ENCODE data around the gene CEACAM18.

- TF ChIP-seq, protein P1, sequence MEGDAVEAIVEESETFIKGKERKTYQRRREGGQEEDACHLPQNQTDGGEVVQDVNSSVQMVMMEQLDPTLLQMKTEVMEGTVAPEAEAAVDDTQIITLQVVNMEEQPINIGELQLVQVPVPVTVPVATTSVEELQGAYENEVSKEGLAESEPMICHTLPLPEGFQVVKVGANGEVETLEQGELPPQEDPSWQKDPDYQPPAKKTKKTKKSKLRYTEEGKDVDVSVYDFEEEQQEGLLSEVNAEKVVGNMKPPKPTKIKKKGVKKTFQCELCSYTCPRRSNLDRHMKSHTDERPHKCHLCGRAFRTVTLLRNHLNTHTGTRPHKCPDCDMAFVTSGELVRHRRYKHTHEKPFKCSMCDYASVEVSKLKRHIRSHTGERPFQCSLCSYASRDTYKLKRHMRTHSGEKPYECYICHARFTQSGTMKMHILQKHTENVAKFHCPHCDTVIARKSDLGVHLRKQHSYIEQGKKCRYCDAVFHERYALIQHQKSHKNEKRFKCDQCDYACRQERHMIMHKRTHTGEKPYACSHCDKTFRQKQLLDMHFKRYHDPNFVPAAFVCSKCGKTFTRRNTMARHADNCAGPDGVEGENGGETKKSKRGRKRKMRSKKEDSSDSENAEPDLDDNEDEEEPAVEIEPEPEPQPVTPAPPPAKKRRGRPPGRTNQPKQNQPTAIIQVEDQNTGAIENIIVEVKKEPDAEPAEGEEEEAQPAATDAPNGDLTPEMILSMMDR (IDR thresholded peaks at IDR 0.05; ENCODE audit: control extremely low read depth in 1 of 3, insufficient read depth in 1 of 3, low read depth in 1 of 3, low read length in 3 of 3), result no peak
- TF ChIP-seq RAD21 (IDR thresholded peaks at IDR 0.05 in 1 of 2, conservative IDR thresholded peaks at IDR 0.05 in 1 of 2; ENCODE audit: low read depth in 2 of 2, low read length in 2 of 2), result no peak
- TF ChIP-seq POLR2A (IDR thresholded peaks at IDR 0.05; ENCODE audit: control extremely low read depth in 1 of 2, low read depth in 2 of 2, low read length in 2 of 2), result no peak
- no peak for TF ChIP-seq RNF2 (IDR thresholded peaks at IDR 0.05; ENCODE audit: borderline replicate concordance, low read depth, low read length, missing control alignments, poor library complexity, severe bottlenecking)
- no peak for TF ChIP-seq ZNF274 (IDR thresholded peaks at IDR 0.05; ENCODE audit: borderline replicate concordance, extremely low read depth, low read length)
- no peak for TF ChIP-seq EZH2 (IDR thresholded peaks at IDR 0.05; ENCODE audit: low read depth, low read length, severe bottlenecking)
- no peak for TF ChIP-seq SRF (IDR thresholded peaks at IDR 0.05; ENCODE audit: low read depth, low read length)
- no peak for TF ChIP-seq BRCA1 (IDR thresholded peaks at IDR 0.05; ENCODE audit: low read depth, low read length)
- TF ChIP-seq, protein P2, sequence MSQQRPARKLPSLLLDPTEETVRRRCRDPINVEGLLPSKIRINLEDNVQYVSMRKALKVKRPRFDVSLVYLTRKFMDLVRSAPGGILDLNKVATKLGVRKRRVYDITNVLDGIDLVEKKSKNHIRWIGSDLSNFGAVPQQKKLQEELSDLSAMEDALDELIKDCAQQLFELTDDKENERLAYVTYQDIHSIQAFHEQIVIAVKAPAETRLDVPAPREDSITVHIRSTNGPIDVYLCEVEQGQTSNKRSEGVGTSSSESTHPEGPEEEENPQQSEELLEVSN (IDR thresholded peaks at IDR 0.05), result no peak
- TF ChIP-seq TCF12 (IDR thresholded peaks at IDR 0.05; ENCODE audit: low read depth, low read length), result no peak
- TF ChIP-seq JUND (IDR thresholded peaks at IDR 0.05; ENCODE audit: low read length), result no peak
- no peak for TF ChIP-seq JUN (IDR thresholded peaks at IDR 0.05; ENCODE audit: low read depth, low read length)
- TF ChIP-seq BCL11A (IDR thresholded peaks at IDR 0.05; ENCODE audit: low read depth in 2 of 2, low read length in 2 of 2), result no peak
These were observed 48.1 kb upstream of the CEACAM18 start for GRCh38 chr19:51430221-51430620.

All from H1 (cell line).